GM12864 (cell line): Measurements from ENCODE around the gene CAND2.

Experiments
- DNase-seq: peaks from one replicate; pipeline ENCODE4 v3.0.0-alpha.2; 2011; ENCODE audit warnings: low read depth
- H3K4me3 ChIP-seq: 2 replicates; pipeline ENCODE4 v1.5.1; 2011; ENCODE audit warnings: mild to moderate bottlenecking, low read depth, low read length, control low read depth
- TF ChIP-seq, protein P1 (sequence below): IDR thresholded peaks from 2 replicates; pipeline ENCODE4 v1.5.1; 2011; ENCODE audit warnings: low read depth, mild to moderate bottlenecking, moderate library complexity, low read length, control low read depth, inconsistent platforms; ENCODE audit errors: missing control alignments

CAND2 gene

DNA sequence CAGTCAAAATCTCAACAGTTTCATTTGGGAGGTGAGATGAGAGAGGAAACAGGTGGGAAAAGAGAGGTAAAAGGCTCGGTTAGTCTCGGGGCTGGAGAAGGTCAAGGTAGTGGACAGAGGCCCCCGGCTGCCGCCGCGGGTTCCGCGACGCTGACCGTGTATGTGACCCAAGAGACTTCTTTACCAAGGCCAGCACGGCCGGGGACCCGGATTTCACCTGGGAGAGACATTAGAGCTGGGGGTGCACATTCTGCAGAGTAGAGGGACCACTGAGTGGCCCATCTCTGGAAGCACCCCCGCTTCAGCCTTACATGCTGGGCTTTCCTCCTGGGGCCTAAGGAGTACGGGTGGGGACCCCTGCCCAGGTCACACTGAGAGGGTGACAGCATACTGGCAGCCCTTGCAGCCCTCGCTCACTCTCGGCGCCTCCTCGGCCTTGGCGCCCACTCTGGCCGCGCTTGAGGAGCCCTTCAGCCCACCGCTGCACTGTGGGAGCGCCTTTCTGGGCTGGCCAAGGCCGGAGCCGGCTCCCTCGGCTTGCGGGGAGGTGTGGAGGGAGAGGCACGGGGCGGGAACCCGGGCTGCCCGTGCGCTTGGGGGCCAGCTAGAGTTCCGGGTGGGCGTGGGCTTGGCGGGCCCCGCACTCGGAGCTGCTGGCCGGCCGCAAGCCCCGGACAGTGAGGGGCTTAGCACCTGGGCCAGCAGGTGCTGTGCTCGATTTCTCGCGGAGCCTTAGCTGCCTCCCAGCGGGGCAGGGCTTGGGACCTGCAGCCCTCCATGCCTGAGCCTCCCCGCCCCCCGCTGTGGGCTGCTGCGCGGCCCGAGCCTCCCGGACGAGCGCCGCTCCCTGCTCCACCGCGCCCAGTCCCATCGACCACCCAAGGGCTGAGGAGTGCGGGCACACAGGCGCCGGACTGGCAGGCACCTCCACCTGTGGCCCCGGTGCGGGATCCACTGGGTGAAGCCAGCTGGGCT, 86.1 kb downstream of the CAND2 start:
- TF ChIP-seq, protein P1, sequence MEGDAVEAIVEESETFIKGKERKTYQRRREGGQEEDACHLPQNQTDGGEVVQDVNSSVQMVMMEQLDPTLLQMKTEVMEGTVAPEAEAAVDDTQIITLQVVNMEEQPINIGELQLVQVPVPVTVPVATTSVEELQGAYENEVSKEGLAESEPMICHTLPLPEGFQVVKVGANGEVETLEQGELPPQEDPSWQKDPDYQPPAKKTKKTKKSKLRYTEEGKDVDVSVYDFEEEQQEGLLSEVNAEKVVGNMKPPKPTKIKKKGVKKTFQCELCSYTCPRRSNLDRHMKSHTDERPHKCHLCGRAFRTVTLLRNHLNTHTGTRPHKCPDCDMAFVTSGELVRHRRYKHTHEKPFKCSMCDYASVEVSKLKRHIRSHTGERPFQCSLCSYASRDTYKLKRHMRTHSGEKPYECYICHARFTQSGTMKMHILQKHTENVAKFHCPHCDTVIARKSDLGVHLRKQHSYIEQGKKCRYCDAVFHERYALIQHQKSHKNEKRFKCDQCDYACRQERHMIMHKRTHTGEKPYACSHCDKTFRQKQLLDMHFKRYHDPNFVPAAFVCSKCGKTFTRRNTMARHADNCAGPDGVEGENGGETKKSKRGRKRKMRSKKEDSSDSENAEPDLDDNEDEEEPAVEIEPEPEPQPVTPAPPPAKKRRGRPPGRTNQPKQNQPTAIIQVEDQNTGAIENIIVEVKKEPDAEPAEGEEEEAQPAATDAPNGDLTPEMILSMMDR, result no peak

DNA sequence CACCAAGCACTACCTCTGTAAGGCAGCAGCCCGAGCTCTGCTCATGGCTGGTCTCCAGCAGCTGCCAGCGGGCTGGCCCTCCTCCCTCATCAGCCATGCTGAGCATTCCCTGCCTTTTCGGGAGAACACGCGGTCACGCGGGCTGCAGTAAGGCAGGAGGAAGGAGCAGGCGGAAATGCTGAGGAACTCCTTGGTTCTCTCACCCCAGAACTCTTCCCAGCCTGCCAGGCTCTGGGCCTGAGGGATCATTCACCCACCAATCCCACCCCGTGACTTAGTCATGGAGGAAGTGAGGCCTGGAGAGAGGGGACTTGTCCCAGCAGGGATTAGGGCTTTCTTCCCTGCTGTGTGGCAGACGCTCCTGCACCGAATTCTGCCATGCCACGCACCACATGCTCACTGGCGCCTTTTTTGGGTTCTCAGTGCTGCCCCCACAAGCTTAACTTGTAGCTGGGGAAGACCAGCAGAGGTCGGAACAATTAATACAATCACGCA, 87.8 kb downstream of the CAND2 start:
- TF ChIP-seq, protein P1, result no peak
- no peak for DNase-seq
- no peak overlapping the region for H3K4me3 ChIP-seq

More for the DNA sequence above, 86.1 kb downstream of the CAND2 start:
- DNase-seq, result no peak
- H3K4me3 ChIP-seq, result no peak overlapping the region
